ENCODE measurements around the gene AP2S1. TPM values are rescaled to one million over a fixed set of nuclear protein-coding genes. Genes with fewer than 3 reads are reported as not detected.
A peak's percentile ranks its signal among the peaks of the same experiment; 100 is the strongest.

AP2S1 gene
- total RNA-seq, 1 experiment from 2014 or later = 241 TPM

DNA sequence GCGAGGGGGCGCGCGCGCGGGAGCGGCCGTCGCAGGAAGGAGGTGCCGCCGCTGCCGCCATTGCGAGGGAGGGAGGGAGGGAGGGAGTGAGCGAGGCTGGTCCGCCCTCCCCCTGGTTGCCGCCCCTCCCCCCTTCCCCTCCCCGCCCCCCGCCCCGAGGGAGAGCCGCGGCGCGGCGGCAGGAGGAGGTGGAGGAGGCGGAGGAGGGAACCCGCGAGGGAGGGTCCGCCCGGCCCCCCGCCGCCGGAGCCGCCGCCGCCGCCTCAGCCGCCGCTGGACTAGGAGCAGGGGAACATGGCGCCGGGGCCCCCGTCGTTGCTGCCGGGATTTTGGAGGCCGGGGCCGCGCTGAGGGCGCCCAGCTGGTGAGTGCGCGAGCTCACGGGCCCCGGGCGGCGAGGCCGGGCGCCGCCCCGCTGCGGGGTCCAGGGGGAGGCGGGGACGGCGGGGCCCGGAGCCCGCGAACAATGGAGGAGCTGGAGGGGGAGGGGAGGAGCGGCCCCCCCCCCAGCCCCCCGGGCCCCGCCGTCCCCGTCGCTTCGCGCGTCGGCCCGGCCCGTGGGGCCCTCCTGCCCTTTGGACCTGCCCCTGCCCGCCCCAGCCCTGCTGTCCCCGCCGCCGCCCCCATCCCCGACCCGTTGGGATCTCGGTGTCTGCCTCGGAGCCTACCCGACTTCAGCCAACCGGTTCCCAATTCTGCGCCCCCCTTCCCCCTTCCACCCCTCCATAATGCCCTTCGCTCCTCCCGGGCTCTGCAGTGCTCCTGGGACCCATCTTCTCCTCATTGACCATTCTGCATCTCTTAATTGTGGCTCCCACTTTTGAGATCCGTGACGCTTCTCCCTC lies 10.4 kb upstream of the AP2S1 start, which contains the start of gene ARHGAP35:
TSS of gene ARHGAP35 (plus strand) at position 152 of the 845 bp plus-strand sequence. CDS start 57,679 bp downstream, outside the sequence.
- Histone ChIP-seq H3K36me3 (ENCODE audit: insufficient read depth, low read length, poor library complexity, severe bottlenecking) (peaks cover 3% of the 10 kb centered on the region), H3K27me3 (replicated peaks; ENCODE audit: insufficient read depth, low read depth, low read length, poor library complexity) (no peaks in the 10 kb centered on the region), H3K9me3 (ENCODE audit: low read depth, low read length, poor library complexity, severe bottlenecking) (no peaks in the 10 kb centered on the region), H3K4me3 (ENCODE audit: low read depth, low read length, poor library complexity, severe bottlenecking) (peak within 1 kb of the TSS; percentile 88), H3K27ac (ENCODE audit: low read depth, low read length, poor library complexity, severe bottlenecking) (peak within 1 kb of the TSS; percentile 100), H3K4me1 (ENCODE audit: insufficient read depth, low read length, poor library complexity, severe bottlenecking) (peaks cover 37% of the 10 kb centered on the region)
- no peak for TF ChIP-seq EZH2 (IDR thresholded peaks at IDR 0.05; ENCODE audit: borderline replicate concordance, low read depth, low read length, poor library complexity, severe bottlenecking)
- TF ChIP-seq, protein P1, sequence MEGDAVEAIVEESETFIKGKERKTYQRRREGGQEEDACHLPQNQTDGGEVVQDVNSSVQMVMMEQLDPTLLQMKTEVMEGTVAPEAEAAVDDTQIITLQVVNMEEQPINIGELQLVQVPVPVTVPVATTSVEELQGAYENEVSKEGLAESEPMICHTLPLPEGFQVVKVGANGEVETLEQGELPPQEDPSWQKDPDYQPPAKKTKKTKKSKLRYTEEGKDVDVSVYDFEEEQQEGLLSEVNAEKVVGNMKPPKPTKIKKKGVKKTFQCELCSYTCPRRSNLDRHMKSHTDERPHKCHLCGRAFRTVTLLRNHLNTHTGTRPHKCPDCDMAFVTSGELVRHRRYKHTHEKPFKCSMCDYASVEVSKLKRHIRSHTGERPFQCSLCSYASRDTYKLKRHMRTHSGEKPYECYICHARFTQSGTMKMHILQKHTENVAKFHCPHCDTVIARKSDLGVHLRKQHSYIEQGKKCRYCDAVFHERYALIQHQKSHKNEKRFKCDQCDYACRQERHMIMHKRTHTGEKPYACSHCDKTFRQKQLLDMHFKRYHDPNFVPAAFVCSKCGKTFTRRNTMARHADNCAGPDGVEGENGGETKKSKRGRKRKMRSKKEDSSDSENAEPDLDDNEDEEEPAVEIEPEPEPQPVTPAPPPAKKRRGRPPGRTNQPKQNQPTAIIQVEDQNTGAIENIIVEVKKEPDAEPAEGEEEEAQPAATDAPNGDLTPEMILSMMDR (conservative IDR thresholded peaks at IDR 0.05; ENCODE audit: low read depth, low read length) = no peak
- ChIA-PET POLR2A (ENCODE audit: low non-redundant PET) (interaction anchor here (0.6 to 0.7 kb wide), 2 partner anchors 84 to 114 kb away, joined by 4 read pairs; no protein-coding TSS in a partner anchor), CTCF (no interaction called here)
- intact Hi-C loops (cut with micrococcal nuclease; ENCODE audit: unreplicated experiment) = loop anchor here (1.0 kb wide), 1 partner anchor 252 kb away; the partner anchor contains the start of gene ZC3H4
- BruUV-seq (replicated peaks) = no TSS peak
- DNase-seq (ENCODE audit: low spot score) = peak; percentile 29

DNA sequence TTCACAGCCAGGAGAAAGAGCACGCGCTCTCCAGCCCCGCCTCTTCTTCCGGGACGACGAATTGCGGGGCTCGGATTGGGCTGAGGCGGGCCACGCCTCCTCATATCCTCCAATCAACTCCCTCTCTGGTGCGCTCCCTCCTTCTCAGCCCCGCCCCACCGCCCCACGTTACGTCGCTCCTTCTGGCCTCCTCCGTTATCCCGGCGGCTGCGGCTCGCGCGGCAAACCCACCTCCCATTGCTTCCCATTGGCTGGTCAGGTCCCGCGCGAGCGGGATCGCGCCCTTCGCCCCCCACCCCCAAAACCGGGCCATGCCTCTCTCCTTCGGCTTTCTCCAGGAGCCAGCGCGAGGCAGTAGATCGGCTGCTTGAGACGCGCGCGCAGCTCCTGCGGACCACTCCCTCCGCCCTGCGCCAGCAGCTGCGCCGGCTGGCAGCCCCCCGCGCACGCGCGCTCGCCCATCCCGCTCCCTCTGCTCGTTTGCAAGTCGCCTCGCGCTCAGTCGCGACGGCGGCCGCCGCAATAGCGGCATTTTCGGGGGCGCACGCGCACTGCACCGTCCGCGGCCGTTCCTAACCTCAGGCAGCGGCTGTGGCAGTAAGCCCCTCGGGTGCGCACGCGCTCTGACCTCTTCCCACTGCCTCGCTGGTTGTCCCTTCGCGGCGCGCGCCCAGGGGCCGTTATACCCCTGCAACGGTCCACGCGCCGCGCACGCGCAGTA lies 9.6 kb upstream of the AP2S1 start:
- intact Hi-C loops (cut with micrococcal nuclease; ENCODE audit: unreplicated experiment) = loop anchor here (1.0 kb wide), 1 partner anchor 253 kb away; the partner anchor contains the start of gene ZC3H4
- ChIA-PET CTCF (no interaction called here), POLR2A (ENCODE audit: low non-redundant PET) (interaction anchor here (0.6 to 0.7 kb wide), 2 partner anchors 85 to 115 kb away, joined by 4 read pairs; no protein-coding TSS in a partner anchor)
- peaks cover under 1% of the 10 kb centered on the region for H3K36me3 ChIP-seq (ENCODE audit: insufficient read depth, low read length, poor library complexity, severe bottlenecking)
- TF ChIP-seq, protein P1 (conservative IDR thresholded peaks at IDR 0.05; ENCODE audit: low read depth, low read length) = no peak
- no peak for TF ChIP-seq EZH2 (IDR thresholded peaks at IDR 0.05; ENCODE audit: borderline replicate concordance, low read depth, low read length, poor library complexity, severe bottlenecking)
- H3K27me3 ChIP-seq (replicated peaks; ENCODE audit: insufficient read depth, low read depth, low read length, poor library complexity) = no peaks in the 10 kb centered on the region
- H3K4me1 ChIP-seq (ENCODE audit: insufficient read depth, low read length, poor library complexity, severe bottlenecking) = peaks cover 43% of the 10 kb centered on the region
- H3K4me3 ChIP-seq (ENCODE audit: low read depth, low read length, poor library complexity, severe bottlenecking) = peak overlapping the region; percentile 88
- DNase-seq (ENCODE audit: low spot score) = peak; percentile 100
- H3K27ac ChIP-seq (ENCODE audit: low read depth, low read length, poor library complexity, severe bottlenecking) = peak overlapping the region; percentile 100
- no peaks in the 10 kb centered on the region for H3K9me3 ChIP-seq (ENCODE audit: low read depth, low read length, poor library complexity, severe bottlenecking)
- no TSS peak for BruUV-seq (replicated peaks)

DNA sequence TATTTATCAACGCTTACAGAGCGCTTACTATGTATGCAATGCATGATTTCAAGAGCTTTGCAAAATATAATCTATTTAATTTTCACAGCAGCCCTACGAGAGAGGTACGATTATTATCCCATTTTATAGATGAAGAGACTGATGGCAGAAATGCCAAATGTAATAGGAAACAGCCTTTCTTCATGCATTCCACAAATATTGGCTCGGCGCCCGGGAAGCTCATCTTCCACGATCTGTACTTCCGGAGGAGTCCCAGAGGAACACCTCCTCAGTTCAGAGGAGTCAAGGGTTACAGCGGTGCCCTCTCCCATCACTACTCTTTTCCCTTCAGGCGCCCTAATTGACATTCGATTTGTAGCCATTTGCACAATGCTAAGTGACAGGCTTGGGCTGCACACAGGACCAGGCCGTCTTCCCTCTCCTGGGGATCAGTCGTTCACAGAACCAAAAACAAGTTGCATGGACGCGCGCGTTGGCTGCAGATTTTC lies 9.0 kb upstream of the AP2S1 start:
- Histone ChIP-seq H3K27ac (ENCODE audit: low read depth, low read length, poor library complexity, severe bottlenecking) (peak overlapping the region; percentile 100), H3K36me3 (ENCODE audit: insufficient read depth, low read length, poor library complexity, severe bottlenecking) (no peaks in the 10 kb centered on the region), H3K4me3 (ENCODE audit: low read depth, low read length, poor library complexity, severe bottlenecking) (peak overlapping the region; percentile 88), H3K27me3 (replicated peaks; ENCODE audit: insufficient read depth, low read depth, low read length, poor library complexity) (no peaks in the 10 kb centered on the region), H3K9me3 (ENCODE audit: low read depth, low read length, poor library complexity, severe bottlenecking) (no peaks in the 10 kb centered on the region), H3K4me1 (ENCODE audit: insufficient read depth, low read length, poor library complexity, severe bottlenecking) (peaks cover 40% of the 10 kb centered on the region)
- ChIA-PET POLR2A (ENCODE audit: low non-redundant PET) (no interaction called here), CTCF (no interaction called here)
- BruUV-seq (replicated peaks) = TSS peak; percentile 83
- intact Hi-C loops (cut with micrococcal nuclease; ENCODE audit: unreplicated experiment) = loop anchor here (1.0 to 10.0 kb wide), 2 partner anchors 254 to 385 kb away; partner anchors contain the start of gene ZC3H4
- peak; percentile 98 for DNase-seq (ENCODE audit: low spot score)
- TF ChIP-seq, protein P1 (conservative IDR thresholded peaks at IDR 0.05; ENCODE audit: low read depth, low read length) = no peak
- TF ChIP-seq EZH2 (IDR thresholded peaks at IDR 0.05; ENCODE audit: borderline replicate concordance, low read depth, low read length, poor library complexity, severe bottlenecking) = no peak
